ENCODE data around the gene C13orf46.

The C13orf46 gene

GRCh38 chr13:114009590-114010400 is 35.9 kb upstream of the C13orf46 start:
- DNase-seq (ENCODE audit: low spot score) = no peak

- DNase-seq (ENCODE audit: low spot score) = no peak
These were observed 35.2 kb upstream of the C13orf46 start for GRCh38 chr13:114008964-114009589.

- no peak for DNase-seq (ENCODE audit: low spot score)
These were observed 33.7 kb upstream of the C13orf46 start for GRCh38 chr13:114007566-114007965.

DNA sequence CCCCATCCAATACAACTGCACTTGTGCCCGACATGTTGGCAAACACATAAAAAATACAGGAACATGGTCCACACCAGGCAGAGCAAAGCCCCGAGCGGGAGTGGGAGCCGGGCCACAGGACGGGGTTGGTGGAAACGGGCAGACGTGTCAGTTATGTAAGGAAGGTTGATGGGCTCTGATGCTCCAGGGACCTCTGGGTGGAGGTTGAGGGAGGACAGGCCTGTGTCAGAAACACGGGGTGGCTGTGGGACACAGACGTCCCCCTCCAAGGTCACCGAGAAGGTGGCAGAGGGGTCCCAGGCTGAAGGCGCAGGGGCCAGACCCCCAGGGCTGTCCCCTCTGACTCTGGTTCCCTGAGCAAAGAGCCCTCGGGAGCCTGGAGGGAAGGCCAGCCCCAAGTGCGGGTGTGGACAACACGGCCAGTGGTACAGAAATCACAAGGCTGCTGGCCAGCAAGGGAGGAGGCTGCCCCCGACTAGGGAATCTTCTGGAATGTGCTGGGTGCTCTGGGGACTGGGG is 31.4 kb upstream of the C13orf46 start:
- no peak for DNase-seq (ENCODE audit: low spot score)

GRCh38 chr13:114004420-114005205 is 30.7 kb upstream of the C13orf46 start:
- no peak for DNase-seq (ENCODE audit: low spot score)

- DNase-seq (ENCODE audit: low spot score) = no peak
These were observed 29.0 kb upstream of the C13orf46 start for GRCh38 chr13:114002771-114003321.

GRCh38 chr13:114002009-114002544 is 28.2 kb upstream of the C13orf46 start:
- no peak for DNase-seq (ENCODE audit: low spot score)

DNA sequence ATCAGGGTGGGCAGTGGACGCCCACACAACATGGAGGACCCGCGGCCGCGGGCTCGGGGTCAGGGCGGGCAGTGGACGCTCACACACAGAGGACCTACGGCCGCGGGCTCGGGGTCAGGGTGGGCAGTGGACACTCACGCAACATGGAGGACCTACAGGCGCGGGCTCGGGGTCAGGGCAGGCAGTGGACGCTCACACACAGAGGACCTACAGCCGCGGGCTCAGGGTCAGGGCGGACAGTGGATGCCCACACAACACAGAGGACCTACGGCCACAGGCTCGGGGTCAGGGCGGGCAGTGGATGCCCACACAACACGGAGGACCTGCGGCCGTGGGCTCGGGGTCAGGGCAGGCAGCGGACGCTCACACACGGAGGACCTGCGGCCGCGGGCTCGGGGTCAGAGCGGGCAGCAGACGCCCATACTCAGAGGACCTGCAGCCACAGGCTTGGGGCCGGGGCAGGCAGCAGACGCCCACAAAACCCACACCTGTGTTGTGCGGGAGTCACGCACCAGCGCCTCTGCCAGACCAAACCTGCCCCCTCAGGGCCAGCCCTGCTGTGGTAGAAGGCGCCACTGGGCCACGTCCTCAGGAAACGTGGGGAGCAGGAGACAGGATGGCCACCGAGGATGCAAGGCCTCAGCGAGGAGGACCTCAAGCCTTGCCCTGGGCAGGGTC is 27.6 kb upstream of the C13orf46 start:
- no peak for DNase-seq (ENCODE audit: low spot score)

GRCh38 chr13:114000151-114001040 is 26.5 kb upstream of the C13orf46 start:
- DNase-seq (ENCODE audit: low spot score) = no peak

DNA sequence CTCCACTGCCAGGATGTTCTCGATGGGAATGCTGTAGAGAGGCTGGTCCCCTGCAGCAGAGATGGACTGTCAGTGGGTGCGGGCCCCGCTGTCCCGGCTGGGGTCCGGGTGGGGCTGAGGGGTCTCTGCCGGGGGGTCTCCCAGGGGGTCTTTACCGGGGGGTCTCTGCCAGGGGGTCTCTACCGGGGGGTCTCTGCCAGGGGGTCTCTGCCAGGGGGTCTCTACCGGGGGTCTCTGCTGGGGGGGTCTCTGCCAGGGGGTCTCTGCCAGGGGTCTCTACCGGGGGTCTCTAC is 25.7 kb upstream of the C13orf46 start:
- DNase-seq (ENCODE audit: low spot score) = no peak

DNA sequence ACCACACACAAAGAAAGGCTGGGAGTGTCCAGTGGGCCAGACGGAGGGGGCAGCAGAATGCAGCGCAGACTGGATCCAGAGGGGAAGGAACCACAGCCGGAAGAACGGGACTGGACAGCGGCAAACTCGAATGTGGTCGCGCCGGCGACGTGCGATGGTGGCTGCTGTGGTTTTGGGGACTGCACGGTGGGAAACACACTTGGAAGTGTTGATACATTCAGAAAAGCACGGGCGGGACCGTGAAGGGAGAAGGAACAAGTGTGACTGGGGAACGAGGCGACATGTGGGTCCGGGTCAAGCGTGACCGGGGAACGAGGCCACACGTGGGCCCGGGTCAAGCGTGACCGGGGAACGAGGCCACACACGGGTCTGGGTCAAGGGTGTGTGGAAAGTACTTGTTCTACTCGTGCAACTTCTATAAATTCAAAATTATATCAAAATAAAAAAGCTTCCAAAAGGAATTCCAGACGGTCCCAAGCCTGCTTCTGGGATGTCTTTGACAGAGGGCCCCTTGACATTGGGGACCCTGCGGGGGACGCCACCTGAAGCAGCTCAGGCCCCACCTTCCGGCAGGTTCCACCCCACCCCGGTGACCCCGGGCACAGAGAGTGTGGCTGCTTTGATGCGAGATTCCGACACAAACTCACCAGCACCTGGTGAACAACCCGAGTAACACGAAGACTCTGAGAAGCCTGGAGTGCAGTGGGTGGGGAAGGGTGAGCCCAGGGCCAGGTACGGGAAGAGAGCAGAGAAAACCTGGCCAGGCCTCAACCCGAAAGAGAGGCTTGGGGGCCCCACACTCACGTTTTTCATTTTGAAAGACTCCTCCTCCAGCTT is 25.1 kb upstream of the C13orf46 start:
- no peak for DNase-seq (ENCODE audit: low spot score)

- no peak for DNase-seq (ENCODE audit: low spot score)
These were observed 24.2 kb upstream of the C13orf46 start for GRCh38 chr13:113997845-113998751.

- no peak for DNase-seq (ENCODE audit: low spot score)
These were observed 23.3 kb upstream of the C13orf46 start for GRCh38 chr13:113996912-113997745.

- no peak for DNase-seq (ENCODE audit: low spot score)
These were observed 22.4 kb upstream of the C13orf46 start for GRCh38 chr13:113996081-113996911.

GRCh38 chr13:113995051-113995601 is 21.2 kb upstream of the C13orf46 start:
- no peak for DNase-seq (ENCODE audit: low spot score)

DNA sequence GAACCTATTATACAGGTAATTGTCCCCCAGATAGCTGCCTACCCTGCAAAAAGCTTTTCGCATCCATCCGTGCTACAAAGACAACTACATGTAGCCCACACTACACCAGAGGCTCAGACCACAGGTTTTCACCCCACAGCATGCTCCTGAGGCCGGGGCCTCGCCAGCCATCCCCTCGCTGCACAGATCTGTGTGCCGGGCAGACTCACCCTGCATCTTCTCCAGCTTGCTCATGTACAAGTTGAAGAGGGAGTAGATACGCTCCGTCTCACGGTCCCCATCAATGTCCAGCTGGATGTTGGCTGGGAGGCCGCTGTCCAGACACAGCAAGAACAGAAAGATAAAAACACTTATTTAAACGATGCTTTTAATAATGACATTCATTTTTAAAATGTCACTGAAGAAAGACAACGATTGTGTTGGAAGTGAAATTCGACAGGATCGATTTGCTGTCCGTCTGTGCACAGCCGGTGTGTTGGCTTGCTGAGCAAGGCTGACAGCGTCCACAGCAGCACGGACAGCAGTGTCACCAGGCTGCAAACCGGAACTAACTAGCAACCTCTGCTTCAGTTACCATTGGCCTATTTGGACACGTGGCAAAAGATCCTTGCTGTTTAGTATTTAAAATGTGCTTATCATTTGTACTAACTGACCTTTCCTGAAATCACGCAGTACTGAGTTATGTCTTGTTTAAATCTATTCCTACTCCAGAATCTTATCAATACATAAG is 18.6 kb upstream of the C13orf46 start:
- DNase-seq (ENCODE audit: low spot score) = no peak
